ENCODE results near the gene LMBRD2.

LMBRD2 gene

DNA sequence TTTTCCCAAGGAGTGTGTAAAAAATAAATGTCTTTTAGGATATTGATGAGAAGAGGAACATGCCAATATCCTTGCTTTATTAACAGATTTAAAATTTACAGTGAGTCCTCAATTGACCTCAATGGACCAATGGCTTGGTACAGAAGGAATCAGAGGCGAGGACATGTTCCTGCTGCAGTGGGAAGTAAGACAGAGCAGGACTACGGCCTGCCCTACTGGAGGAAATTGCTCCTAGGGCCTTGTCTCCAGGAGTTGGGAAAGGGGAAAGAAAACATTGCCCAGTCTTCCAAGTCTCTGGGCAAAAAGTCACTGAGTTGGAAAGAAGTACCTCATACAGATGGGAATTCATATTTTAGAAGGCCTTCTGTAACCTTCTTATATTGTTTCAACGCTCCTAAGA lies 51.9 kb downstream of the LMBRD2 start:
- no peak for DNase-seq

DNA sequence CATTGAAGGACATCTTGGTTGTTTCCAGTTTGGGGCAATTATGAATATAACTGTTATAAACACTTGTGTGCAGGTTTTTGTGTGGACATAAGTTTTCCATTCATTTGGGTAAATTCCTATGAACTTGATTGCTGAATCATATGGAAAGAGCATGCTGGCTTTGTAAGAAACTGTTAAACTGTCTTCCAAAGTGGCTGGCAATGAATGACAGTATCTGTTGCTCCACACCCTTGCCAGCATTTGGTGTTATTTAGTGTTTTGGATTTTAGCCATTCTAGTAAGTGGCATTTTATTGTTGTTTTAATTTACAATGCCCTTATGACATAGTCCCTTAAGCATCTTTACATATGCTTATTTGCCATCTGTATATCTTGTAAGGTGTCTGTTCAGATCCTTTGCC lies 55.2 kb downstream of the LMBRD2 start:
- no peak for DNase-seq

DNA sequence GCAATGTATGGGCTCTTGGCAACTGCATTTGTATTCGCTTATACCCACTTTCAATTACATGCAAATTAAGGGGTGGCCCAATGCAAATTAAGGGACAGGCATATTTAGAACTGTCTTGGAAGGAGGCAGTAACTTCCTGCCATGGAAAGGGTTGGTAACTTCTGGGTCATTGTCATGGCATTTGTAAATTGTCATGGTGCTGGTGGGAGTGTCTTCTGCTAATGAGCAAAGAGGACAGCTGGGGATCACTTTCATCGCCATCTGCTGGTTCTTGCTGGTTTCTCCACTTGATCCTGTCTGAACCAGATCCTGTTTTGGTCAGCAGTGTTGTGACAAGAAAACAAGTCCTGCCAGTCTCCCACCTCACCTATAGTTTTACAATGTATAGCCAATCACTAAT lies 61.7 kb downstream of the LMBRD2 start:
- no peak for DNase-seq

DNA sequence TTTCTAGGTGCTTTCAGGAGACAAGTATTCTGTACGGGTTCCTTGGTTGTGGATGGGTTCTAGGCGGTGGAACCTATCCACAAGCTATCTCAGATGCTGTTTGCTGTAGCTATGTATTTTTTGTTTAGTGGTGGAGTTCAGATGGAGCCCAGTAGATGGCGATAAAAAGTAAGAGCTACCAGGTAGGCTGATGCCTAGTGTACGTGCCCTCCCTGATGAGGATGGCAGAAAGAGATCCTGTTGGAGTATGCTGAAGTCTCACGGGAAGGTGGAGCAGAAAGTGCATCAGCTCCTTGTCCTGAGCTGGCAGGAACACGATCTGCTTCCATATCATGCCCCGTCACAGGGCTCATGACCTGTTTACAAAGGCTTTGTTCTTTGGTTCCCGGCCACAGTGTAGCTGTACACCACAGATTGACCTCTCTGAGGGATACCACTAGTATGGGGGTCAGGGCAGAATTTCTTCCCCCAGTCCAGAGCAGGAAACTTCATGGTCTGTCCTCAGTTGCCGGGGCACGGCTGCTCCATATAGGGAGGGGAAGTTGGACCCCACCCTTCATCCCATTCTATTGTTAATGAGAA lies 72.4 kb downstream of the LMBRD2 start:
- DNase-seq = peak; percentile 67

DNA sequence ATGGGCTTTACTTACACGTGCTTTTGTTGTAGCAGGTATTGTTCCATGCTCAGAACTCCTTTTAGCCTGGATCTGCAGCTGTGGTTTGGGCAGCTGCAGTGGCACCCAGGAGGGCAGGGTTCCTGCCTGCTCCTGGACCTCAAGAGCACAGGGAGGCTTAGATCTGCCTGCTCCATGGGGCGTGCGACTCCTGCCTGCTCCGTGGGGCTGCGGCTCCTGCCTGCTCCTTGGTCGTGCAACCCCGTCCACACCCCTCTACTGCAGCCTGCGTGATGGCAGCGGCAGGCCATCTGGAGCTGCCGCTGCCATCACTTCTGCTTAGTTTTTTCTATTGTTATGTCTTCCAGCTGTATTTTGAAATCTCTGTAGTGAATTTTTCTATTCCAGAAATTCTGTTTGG lies 73.3 kb downstream of the LMBRD2 start:
- no peak for DNase-seq

DNA sequence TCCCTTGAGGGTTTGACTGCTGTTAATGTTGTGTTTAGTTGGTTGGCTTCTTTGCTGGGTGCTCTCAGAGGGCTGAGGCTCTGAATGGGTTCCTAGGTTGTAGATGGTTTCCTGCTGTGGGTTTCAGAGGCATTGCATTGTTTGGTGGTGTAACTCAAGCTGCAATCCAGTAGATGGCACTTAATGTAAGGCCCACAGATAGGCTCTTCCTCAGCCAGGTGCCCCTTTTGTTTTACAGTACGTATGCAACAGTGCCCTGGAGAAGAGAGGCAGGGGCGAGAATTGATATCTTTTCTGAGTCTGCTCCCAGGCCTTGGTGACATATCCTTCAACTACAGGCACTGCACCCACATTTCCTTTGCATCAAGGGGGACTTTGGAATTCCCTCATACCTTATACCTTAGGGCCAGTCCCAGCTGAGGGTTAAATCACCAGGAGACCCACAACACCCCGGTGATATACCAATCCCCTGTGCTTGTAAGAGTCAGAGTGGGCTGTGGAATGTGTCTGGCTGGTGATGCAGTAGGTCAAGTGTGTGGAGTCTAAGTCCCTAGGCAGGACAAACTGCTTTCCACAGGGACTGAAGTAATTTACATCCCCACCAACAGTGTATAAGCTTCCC lies 78.0 kb downstream of the LMBRD2 start:
- DNase-seq = no peak

DNA sequence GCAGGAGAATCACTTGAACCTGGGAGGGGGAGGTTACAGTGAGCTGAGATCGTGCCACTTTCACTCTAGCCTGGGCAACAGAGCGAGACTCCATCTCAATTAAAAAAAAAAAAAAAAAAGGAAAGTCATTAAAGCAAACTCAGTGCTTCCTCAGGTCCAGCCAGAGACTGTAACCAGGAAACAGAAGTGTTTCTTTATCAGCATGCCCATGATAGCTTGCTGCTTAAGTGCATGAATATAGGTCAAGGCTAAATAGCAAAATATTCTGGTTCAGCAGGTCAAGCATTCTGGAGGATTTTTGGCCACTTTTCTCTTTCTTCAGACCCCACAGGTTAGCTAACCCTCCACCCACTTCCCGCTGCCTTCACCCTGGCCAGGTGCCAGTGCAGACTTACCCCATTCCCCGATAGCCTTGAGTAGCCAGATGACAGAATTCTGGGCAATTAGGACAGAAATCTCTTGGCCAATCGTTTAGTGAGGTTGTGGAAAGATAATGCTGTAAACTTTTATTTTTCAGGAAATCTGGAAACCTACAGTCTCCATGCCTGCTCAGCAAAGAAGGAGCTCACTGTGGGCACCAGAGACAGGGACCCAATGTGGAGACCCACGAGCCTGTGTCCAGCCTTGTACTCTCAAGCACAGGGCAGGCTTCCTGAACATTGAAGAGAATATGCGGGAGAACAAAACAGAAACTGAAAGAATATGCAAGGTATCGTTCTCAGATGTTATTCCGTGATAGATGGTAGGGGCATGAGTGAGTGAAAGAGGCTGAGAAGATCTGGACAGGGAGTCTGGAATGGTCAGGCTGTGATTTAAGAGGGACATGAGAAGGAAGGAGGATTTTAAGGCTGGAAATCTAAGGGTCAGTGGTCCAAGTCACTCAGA lies 80.8 kb downstream of the LMBRD2 start:
- no peak for DNase-seq

DNA sequence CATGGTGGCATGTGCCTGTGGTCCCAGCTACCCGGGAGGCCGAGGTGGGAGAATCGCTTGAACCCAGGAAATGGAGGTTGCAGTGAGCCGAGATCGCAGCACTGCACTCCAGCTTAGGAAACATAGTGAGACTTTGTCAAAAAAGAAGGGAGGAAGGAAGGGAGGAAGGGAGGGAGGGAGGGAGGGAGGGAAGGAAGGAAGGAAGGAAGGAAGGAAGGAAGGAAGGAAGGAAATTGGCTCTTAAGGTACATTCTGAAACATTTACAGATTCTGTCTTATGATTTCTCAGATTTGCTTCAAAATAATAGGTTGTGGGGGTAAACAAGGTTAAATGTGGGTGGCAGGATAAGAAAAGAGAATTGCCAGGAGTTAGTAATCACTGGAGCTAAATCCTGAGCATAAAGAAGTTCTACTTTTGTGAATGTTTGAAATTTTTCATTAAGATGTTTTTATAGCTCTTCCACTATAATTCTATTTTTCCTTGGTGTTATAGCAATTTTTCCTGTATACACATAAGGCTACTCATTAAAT lies 82.9 kb downstream of the LMBRD2 start:
- DNase-seq = no peak

DNA sequence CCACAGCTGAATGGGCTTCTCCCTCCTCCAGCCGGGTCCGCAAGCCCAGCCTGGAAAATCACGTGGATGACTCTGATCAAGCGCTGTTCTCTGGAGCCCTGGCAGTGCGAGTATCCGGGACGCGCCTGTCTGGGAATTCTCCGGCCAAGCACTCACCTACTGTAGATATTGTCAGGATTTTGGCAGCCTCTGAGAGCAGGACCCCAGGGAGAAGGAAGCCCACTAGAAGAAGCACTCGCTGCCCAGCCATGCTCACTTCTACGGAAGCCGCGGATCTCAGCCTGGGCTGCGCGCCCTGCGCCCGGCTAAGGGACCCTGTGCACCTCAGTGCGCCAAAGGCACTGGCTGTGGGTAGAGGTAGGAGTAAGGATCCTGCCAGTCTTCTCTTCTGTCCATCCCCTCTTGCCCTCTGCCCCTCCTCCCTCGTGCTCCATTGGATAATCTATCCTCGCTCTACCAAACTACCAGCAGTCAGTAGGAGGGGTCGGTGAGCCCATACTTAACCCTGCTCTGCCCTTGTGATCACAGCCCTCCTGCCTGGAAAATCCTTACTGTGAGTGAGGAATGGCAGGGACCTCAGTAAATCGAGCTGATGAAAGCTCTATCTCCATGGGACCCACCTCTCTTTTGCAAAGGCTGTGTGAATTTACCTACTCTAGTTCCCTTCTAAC lies 85.0 kb downstream of the LMBRD2 start, which contains the start of gene UGT3A2:
TSS of gene UGT3A2 (minus strand) at position 343 of the 671 bp plus-strand sequence. CDS start at position 250, 93 bp downstream.
- DNase-seq = no peak

DNA sequence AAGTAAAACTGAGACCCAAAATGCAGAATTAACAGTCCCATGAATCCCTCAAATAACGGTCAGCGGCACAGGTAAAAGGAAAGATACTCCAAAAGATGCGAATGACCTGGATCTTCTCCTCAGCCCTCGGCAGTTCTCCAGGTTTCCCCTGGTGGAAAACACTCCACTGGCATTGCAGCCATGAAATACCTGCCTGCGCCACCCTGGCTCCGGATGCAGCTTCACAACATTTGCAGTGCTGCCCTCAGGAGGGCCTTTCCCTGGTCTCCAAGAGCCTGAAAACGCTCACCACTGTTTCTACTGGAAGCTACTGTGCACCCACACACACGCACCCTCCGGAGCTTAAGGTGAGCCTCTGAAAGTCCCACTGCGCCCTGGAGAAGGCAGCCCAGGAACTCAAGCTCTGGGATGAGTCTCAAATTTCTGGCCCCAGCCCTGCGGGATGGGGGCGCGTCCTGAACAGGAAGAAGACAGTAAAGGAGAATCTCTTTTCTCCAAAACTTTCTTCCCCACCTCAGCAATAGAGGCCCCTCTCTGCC lies 85.6 kb downstream of the LMBRD2 start:
- no peak for DNase-seq

DNA sequence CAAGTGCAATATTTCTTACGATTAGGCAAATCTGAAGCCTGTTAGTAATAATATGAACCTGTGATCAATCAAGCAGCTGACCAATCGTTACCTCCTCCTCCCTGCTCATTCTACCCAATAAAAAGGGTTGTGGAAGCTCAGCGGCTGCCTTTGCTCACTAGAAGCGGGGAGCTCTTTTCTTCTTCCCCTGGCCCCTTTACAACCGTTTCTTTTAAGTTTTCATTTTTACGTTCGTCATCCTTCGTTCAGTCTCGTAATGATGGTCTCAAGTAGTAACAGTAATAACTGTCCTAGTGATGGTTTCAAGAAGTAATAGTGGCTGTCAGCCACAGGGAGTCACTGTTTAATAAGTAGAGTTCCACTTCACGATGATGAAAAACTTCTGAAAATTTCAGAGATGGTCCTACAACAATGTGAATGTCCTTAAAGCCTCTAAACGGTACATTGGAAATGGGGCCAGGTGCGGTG lies 91.2 kb downstream of the LMBRD2 start:
- no peak for DNase-seq

DNA sequence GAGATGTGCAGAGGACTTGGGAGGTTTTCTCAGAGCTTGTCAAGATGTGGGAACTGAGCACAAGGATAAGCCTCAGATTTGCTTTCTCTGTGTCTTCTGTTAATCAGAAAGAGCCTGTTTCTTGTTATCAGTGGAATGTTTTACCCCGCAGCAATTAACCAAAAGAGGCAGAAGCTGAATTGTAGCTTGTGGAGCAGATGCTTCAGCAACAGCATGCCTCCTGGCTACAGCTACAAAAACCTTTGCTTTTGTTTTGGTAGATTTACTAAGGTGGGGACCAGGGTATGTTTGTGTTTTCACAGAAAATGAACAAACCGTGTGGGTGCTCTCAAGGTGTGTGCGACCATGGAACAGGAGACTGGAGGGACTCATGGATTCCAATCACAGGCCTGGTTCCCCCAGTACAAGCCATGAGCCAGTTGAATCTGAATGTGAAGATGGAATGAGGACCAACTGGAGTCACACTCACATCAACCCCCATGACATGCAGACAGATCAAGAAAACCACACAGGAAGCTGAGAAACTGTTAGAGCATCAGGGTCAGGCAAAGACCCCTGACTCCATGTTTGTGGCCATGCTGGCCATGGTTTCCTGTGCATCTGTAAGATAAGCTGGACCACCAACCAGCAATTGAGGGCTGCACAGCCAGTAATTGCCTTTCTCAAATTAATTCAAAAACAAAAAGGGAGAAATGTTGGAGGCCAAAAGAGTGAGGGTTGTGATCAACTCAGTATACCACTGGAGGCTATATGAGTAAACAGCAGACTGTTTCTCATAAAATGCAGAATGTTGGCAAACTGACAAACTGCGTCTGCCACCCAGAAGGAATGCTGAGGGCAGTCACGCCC lies 91.9 kb downstream of the LMBRD2 start:
- DNase-seq = no peak

DNA sequence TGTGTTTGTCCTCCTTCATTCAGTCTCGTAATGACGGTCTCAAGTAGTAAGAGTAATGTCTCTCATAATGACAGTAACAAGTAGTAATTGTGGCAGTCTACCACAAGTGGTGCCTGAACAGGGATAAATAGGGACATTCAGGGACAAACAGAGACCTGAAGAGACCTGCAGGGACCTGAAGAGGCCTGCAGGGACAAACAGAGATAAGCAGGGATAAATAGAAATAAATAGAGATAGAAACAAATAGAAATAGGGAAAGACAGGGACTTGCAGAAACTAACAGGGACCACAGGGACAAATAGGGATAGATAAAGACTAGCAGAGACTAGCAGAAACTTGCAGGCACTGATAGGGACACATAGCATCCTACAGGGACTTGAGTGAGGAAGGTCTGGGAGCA lies 92.9 kb downstream of the LMBRD2 start:
- DNase-seq = no peak

DNA sequence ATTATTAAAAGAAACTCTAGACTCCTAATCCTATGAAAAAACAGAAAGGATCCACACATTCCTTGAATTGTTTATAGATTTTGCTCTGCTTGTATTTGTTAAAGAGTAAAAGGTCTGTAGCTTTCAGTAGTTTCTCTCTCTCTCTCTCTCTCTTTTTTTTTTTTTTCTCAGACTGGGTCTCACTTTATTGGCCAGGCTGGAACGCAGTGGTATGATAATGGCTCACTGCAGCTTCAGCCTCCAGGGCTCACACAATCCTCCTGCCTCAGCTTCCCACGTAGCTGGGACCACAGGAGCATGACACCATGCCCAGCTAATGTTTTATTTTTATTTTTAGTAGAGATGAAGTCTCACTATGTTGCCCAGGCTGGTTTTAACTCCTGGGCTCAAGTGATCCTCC lies 94.3 kb downstream of the LMBRD2 start:
- DNase-seq = no peak

DNA sequence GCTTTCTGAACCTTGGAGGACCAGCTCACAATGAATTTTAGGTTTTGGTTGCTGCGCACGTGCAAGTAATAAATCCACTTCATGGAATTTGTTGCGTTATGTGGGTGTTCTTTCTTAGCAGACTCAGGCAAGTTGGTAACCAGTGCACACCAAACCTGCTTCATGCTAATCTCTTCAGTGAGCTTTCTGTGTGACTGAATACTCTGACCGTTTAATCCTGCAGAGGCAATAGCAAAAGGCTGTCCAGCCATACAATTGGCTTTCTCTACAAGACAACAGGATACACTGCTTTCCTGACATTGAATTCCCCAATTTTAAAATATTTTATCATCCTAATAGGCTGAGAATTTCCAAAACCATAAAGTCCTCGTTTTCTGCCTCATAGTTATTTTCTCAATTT lies 95.3 kb downstream of the LMBRD2 start:
- DNase-seq = no peak

DNA sequence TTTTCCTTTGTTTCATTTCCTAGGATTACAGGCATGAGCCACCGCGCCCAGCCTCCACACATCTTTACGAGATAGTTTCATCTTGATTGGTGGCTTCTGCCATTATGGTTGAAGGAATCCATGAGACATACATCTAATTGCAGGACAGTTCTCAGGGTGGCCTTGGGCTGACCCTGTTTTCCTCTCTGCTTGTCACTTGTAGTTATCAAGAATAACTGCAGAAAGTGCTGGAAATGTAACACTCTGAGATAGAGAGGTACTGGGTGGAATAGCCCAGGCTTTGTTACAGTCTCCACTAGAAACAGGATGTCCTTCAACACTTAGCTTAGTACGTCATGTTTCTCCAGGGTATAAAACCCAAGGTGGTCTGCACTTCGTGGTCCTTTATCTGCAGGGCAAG lies 95.7 kb downstream of the LMBRD2 start:
- DNase-seq = no peak

DNA sequence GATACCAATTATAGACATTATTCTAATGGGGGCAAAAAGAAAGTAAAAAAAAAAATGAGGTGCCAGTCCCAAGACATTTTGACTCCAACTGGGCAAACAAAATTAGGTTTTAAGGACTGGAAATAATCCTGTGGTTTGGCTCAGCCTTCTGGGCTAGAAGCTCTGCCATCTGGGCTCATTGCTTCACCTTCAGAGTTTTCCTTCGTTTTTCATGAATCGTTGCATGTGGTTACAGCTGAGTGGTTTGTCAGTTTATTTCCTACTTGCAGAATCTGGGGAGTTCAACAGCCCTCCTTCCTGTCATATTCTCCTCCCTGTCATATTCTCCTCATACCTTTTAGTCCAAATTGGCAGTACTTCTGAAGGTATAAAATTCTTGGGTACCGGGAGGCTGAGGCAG lies 97.0 kb downstream of the LMBRD2 start:
- DNase-seq = no peak

DNA sequence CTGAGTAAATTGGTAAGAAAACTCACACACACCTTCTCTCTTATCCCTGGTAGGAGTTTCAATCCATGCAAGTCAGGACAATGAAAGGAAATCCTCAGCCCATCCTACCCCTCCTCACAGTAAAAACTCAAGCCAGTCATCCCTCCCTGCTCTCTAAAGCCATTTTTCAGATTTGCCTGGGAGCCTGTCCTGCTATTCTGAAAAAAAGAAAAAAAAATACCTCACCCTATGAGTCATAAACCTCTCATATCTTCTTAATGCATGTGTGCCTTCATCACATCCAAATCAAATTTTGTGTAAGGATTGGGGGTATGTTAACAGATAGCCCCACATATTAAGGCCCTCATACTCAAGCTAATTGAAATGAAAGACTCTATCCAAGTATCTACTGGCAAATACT lies 99.1 kb downstream of the LMBRD2 start:
- DNase-seq = no peak

DNA sequence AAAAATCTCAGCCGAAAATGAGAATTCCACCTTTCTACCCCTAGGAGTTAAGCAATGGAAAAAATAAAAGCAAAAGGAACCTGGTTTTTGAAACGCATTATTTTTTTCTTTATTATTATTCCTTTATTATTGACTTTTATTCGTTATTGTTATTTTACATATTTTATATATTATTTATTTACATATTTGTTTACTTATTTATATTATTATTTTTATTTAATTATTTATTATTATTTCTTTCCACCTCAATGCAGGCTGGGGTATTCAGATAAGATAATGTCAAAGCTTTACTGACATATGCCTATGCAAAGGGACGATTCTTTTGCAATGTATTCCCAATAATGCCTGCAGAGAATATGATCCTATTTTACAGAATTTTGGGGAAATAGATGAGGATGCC lies 101.7 kb downstream of the LMBRD2 start:
- no peak for DNase-seq
